SK-N-SH (cell line): ENCODE measurements around the gene LIME1. TPM values are rescaled to one million over a fixed set of nuclear protein-coding genes. Genes with fewer than 3 reads are reported as not detected.

Experiments
- CTCF ChIA-PET: fragments of 300-600, 350-600 bp; formaldehyde crosslinking; extraction: SDS; loops from one replicate; lab custom pipeline; 2021; lab: Yijun Ruan, JAX
- POLR2A ChIA-PET: fragments of 350-600 bp; sonication (Branson Sonifier 250); formaldehyde crosslinking; extraction: SDS; loops from one replicate; lab custom pipeline; 2020; ENCODE audit warnings: antibody characterized with exemption, inconsistent platforms; lab: Yijun Ruan, JAX
- DNase-seq: peaks from one replicate; pipeline ENCODE4 v3.0.0; 2012
- H2AFZ ChIP-seq: fragments of 200-600 bp; sonication (generic); 2 replicates; pipeline ENCODE4 v1.8.1; 2016; ENCODE audit warnings: antibody characterized with exemption, mild to moderate bottlenecking, low read depth
- H3F3A ChIP-seq: fragments of 200-600 bp; sonication (generic); replicated peaks from 2 replicates; pipeline ENCODE3; 2016; ENCODE audit warnings: antibody characterized with exemption, mild to moderate bottlenecking; ENCODE audit not compliant: insufficient read depth
- H3K27ac ChIP-seq, 2 experiments: fragments of 200-500 bp in 1 of 2; fragments of 200-600 bp in 1 of 2; sonication (Bioruptor generic) in 1 of 2; sonication (generic), shearing (Covaris generic) in 1 of 2; 2 replicates each; pipeline versions ENCODE4 v1.5.1 to v1.6.1; 2014 to 2016; ENCODE audit warnings: low read depth in 2 of 2, inconsistent platforms in 1 of 2, low read length in 1 of 2, mild to moderate bottlenecking in 1 of 2, mixed read lengths in 1 of 2
- H3K27me3 ChIP-seq: fragments of 200-600 bp; sonication (generic), shearing (Covaris generic); 2 replicates; pipeline ENCODE4 v1.6.1; 2016; ENCODE audit warnings: mixed run types; ENCODE audit not compliant: insufficient read depth
- H3K36me3 ChIP-seq, 2 experiments: fragments of 200-500 bp in 1 of 2; fragments of 200-600 bp in 1 of 2; sonication (Bioruptor generic) in 1 of 2; sonication (generic) in 1 of 2; replicated peaks in 1 of 2; 2 replicates each; pipeline versions ENCODE3 to v1.5.1; 2014 to 2016; ENCODE audit warnings: low read length in 1 of 2, mild to moderate bottlenecking in 1 of 2; ENCODE audit not compliant: insufficient read depth in 2 of 2, control insufficient read depth in 1 of 2
- H3K4me1 ChIP-seq, 2 experiments: fragments of 200-500 bp in 1 of 2; fragments of 200-600 bp in 1 of 2; sonication (Bioruptor generic) in 1 of 2; sonication (generic), shearing (Covaris generic) in 1 of 2; 2 replicates each; pipeline versions ENCODE4 v1.5.1 to v1.6.1; 2014 to 2016; ENCODE audit warnings: low read depth in 1 of 2, low read length in 1 of 2, mixed run types in 1 of 2; ENCODE audit not compliant: insufficient read depth in 2 of 2, control insufficient read depth in 1 of 2
- H3K4me2 ChIP-seq: fragments of 200-600 bp; sonication (generic), shearing (Covaris generic); 2 replicates; pipeline ENCODE4 v1.6.1; 2017; ENCODE audit warnings: mixed run types
- H3K4me3 ChIP-seq, 2 experiments: fragments of 200-500 bp in 1 of 2; fragments of 200-600 bp in 1 of 2; sonication (Bioruptor generic) in 1 of 2; sonication (generic), shearing (Covaris generic) in 1 of 2; 2 replicates each; pipeline versions ENCODE4 v1.5.1 to v1.8.1; 2014 to 2016; ENCODE audit warnings: low read depth in 2 of 2, inconsistent platforms in 1 of 2, low read length in 1 of 2, mild to moderate bottlenecking in 1 of 2, mixed read lengths in 1 of 2, moderate library complexity in 1 of 2
- H3K79me2 ChIP-seq: fragments of 200-600 bp; sonication (generic); 2 replicates; pipeline ENCODE4 v1.8.1; 2017; ENCODE audit warnings: mild to moderate bottlenecking; ENCODE audit not compliant: insufficient read depth
- H3K9ac ChIP-seq: fragments of 200-600 bp; sonication (generic); 2 replicates; pipeline ENCODE4 v1.6.1; 2017; ENCODE audit warnings: mixed run types
- H3K9me2 ChIP-seq: fragments of 200-600 bp; sonication (generic); 2 replicates; pipeline ENCODE4 v1.6.1; 2017; ENCODE audit warnings: mixed run types
- H3K9me3 ChIP-seq: fragments of 200-600 bp; sonication (generic); 2 replicates; pipeline ENCODE4 v1.6.1; 2017; ENCODE audit warnings: mixed run types, mild to moderate bottlenecking, moderate library complexity
- H4K20me1 ChIP-seq: fragments of 200-600 bp; sonication (generic); 2 replicates; pipeline ENCODE4 v1.6.1; 2017; ENCODE audit warnings: mild to moderate bottlenecking, mixed run types; ENCODE audit not compliant: insufficient read depth
- EP300 ChIP-seq, 2 experiments: IDR thresholded peaks; 2 replicates each; pipeline versions ENCODE4 v1.4.0 to v1.6.1; 2012; ENCODE audit warnings: borderline replicate concordance in 1 of 2, low read depth in 1 of 2, low read length in 1 of 2
- FOXJ3 ChIP-seq: sonication (generic); formaldehyde crosslinking; IDR thresholded peaks from 2 replicates; pipeline ENCODE4 v1.5.1; 2020; ENCODE audit warnings: mild to moderate bottlenecking, missing genetic modification reagents
- GABPA ChIP-seq: IDR thresholded peaks from 2 replicates; pipeline ENCODE4 v1.4.0; 2012; ENCODE audit warnings: low read depth, mild to moderate bottlenecking
- NRF1 ChIP-seq: IDR thresholded peaks from 2 replicates; pipeline ENCODE4 v1.6.1; 2012; ENCODE audit warnings: low read depth, mild to moderate bottlenecking, low read length
- POLR2AphosphoS5 ChIP-seq: IDR thresholded peaks from 2 replicates; pipeline ENCODE4 v1.6.1; 2012; ENCODE audit warnings: low read depth, low read length
- SMC3 ChIP-seq: IDR thresholded peaks from 2 replicates; pipeline ENCODE4 v1.6.1; 2012; ENCODE audit warnings: low read depth, low read length, improper control_type of control experiment
- TAF1 ChIP-seq: IDR thresholded peaks from 2 replicates; pipeline ENCODE4 v1.6.1; 2012; ENCODE audit warnings: low read depth, mild to moderate bottlenecking, low read length, moderate library complexity, borderline replicate concordance
- WGBS: methylation state at CpG from one replicate; pipeline ENCODE4 v1.1.6; 2017; ENCODE audit warnings: low lambda C conversion rate; 5-methylcytosine and 5-hydroxymethylcytosine counted together
- polyA plus RNA-seq, 3 experiments: library from polyadenylated mRNA; depleted of rRNA; stranded (reverse); fragments of >200 nt; gene quantifications; 2 replicates each; pipeline ENCODE4 v1.2.3, GENCODE V29; 2012

LIME1 gene
- polyA plus RNA-seq, 1 of the 3 experiments (the other 2 are of a cell fraction): 10.9 TPM

DNA sequence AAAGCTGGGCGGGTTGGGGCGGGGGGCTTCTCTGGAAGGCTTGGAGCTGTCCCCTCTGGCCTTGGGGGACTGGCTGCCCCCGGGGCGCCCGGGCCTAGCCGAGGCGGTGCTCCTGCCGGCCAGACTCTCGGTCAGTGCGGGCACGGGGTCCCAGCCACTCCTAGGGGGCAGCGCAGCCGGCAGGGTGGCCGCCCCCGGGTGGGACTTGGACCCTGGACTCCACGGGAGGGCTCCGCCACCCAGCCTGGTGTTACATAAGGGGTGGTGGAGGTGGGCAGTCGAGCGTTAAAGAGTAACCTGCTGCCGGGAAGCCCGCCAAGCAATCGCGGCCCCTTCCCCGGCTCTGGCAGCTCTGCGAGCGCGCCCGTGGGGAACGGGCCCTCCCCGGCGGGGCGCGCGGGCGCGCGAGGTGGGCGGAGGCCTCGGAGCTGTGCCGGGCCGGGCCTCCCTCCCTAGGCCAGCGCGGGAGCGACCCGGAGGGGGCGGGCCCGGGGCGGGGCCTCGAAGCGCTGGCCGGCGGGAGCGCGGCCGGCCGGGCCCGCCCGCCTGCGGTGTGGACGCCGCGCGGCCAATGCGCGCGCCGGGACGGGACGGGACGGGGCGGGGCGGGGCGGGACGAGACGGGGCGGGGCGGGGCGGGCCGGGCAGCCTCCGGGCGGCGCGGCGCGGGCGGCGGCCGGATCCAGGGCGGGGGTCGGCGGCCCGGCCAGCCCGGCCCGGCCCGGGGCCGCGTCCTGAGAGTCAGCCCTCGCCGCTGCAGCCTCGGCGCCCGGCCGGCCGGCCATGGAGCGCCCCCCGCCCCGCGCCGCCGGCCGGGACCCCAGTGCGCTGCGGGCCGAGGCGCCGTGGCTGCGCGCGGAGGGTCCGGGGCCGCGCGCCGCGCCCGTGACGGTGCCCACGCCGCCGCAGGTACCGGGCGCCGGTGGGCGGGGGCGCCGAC, 2.9 kb downstream of the LIME1 start, which contains the start of gene SLC2A4RG:
Gene SLC2A4RG, plus strand, starts transcription at position 647 of the 940 bp plus-strand sequence. Its CDS starts 137 bp downstream, at position 784.
- peak within 1 kb of the TSS; percentile 92 for H3K9ac ChIP-seq
- H4K20me1 ChIP-seq: peaks cover 16% of the 10 kb centered on the region
- ChIA-PET CTCF (interaction anchor here (1.1 to 1.4 kb wide), 3 partner anchors 15 to 35 kb away, joined by 3 to 4 read pairs (median 4); partner anchors contain the start of genes ARFRP1 and ZGPAT), POLR2A (interaction anchor here (1.1 to 1.2 kb wide), 2 partner anchors 16 to 32 kb away, joined by 3 to 4 read pairs; partner anchors contain the start of genes ARFRP1 and ZGPAT)
- H3K4me1 ChIP-seq: peaks cover 0 to 14% of the 10 kb centered on the region in 2 experiments; a peak in 1 of 4 replicates
- 23% methylated on average over 10 of the region's 136 CpGs for WGBS
- peak; percentile 99 for DNase-seq
- H2AFZ ChIP-seq: no peak within 1 kb of the TSS
- H3K27ac ChIP-seq: peak within 1 kb of the TSS; percentile 72 to 96
- H3K4me2 ChIP-seq: peak within 1 kb of the TSS; percentile 98
- no peaks in the 10 kb centered on the region for H3K9me3 ChIP-seq
- H3K9me2 ChIP-seq: no peaks in the 10 kb centered on the region
- H3K36me3 ChIP-seq: peaks cover 13 to 39% of the 10 kb centered on the region in 2 experiments
- peaks cover 18% of the 10 kb centered on the region for H3K79me2 ChIP-seq
- H3F3A ChIP-seq: peaks cover 17% of the 10 kb centered on the region
- peak within 1 kb of the TSS; percentile 81 to 95 for H3K4me3 ChIP-seq
- no peaks in the 10 kb centered on the region for H3K27me3 ChIP-seq
- TF ChIP-seq GABPA (no peak), POLR2AphosphoS5 (0 out of 2 replicates have a peak, but pooled peaks have one; percentile 4), SMC3 (0 out of 2 replicates have a peak, but pooled peaks have one; percentile 5)

DNA sequence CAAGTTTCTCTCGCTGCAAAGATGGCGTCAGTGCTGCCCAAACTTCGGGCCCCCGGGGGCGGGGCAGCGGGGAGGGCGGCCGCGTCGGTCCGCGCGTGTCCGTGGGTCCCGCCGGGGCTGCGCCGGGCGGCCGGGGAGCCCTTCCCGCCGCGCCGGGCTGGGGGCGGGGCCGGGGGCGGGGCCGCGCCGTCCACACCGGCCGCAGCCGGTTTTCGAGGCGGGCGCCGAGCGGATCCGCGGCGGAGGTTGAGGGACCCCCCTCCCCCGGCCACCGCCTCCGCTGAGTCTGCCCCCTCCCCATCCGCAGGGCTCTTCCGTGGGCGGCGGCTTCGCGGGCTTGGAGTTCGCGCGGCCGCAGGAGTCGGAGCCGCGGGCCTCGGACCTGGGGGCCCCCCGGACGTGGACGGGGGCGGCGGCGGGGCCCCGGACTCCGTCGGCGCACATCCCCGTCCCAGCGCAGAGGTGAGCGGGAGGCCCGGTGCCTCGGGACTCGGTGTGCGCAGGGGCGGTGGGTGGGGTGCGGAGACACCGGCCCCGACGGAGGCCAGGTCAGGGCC, 3.7 kb downstream of the LIME1 start:
- peak; percentile 87 for DNase-seq
- ChIA-PET CTCF (interaction anchor here (0.8 to 1.7 kb wide), 5 partner anchors 9 to 202 kb away, joined by 3 to 9 read pairs (median 3); no protein-coding TSS in a partner anchor), POLR2A (interaction anchor here (0.6 to 1.3 kb wide), 6 partner anchors 10 to 240 kb away, joined by 3 to 7 read pairs (median 4); partner anchors contain the start of genes RTEL1 and TPD52L2)
- Histone ChIP-seq H3K79me2 (peaks cover 18% of the 10 kb centered on the region), H3K9me3 (no peaks in the 10 kb centered on the region), H3K9ac (peak overlapping the region; percentile 92), H3K27me3 (no peaks in the 10 kb centered on the region), H3K4me1 (peaks cover 0 to 14% of the 10 kb centered on the region in 2 experiments; a peak in 1 of 4 replicates), H4K20me1 (peaks cover 16% of the 10 kb centered on the region), H3K9me2 (no peaks in the 10 kb centered on the region), H3K36me3 (peaks cover 15 to 32% of the 10 kb centered on the region in 2 experiments), H2AFZ (no peak overlapping the region), H3K4me2 (peak overlapping the region; percentile 98), H3F3A (peaks cover 17% of the 10 kb centered on the region), H3K27ac (peak overlapping the region; percentile 72 to 96), H3K4me3 (peak overlapping the region; percentile 81 to 95)
- 20% methylated on average over 1 of the region's 80 CpGs for WGBS
- TF ChIP-seq TAF1: 0 out of 2 replicates have a peak, but pooled peaks have one; percentile 22
- TF ChIP-seq FOXJ3 (CRISPR knock-in tag): no peak
- no peak for TF ChIP-seq EP300 (IDR thresholded peaks at IDR 0.05; ENCODE audit: borderline replicate concordance in 1 of 2, low read depth in 1 of 2, low read length in 1 of 2)
- TF ChIP-seq NRF1: 0 out of 2 replicates have a peak, but pooled peaks have one; percentile 25
